GM20431 (cell line): Measurements from ENCODE around the gene PDIA5.

Source experiments
- in situ Hi-C: fragments of 300-500 bp; cut with MseI, MboI; formaldehyde crosslinking; loops from one replicate; pipeline ENCODE4 v1.15.0; 2020; ENCODE audit warnings: low sequenced_read_pairs; ENCODE audit not compliant: unreplicated experiment

PDIA5 gene

DNA sequence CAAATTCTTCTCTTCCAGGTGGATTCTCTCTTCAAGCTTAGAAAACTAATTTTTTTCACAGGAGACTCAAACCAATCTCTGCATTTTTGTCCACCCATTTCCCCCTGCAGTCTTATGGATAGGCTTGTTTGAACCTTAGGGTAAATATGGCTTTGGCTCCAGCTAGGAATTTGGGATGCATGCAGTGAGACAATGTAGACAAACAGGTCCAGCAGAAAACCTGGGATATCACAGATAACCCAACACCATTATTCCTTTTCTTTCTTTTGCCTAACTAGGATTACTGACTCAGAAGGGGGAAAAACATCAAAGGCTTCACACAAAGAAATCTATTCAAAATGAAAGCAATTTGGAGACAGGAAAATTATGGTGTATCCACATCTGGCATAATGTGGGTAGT, 28.1 kb upstream of the PDIA5 start:
- in situ Hi-C loops, result no loop called here

GRCh38 chr3:123039178-123039577, 27.6 kb upstream of the PDIA5 start:
- in situ Hi-C loops, result no loop called here

DNA sequence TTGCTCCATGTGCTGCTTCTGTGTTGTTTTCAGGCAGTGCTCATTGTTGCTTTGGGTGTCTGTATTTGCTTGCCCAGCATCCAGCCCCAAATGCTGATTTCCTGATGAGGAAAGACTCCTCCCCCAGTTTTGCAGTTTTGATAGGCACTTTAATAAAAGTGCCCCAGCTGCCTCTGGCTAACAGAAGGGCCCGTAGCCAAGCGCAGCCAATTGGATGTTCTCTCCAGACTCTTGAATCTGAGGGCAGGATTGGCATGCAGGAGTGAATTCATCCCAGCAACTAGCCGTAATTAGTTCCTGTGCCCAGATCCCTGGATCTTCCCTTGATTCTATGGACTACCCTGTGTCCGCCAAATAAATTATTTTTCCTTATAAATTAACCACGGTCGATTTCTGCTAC, 24.4 kb upstream of the PDIA5 start:
- in situ Hi-C loops, result no loop called here

DNA sequence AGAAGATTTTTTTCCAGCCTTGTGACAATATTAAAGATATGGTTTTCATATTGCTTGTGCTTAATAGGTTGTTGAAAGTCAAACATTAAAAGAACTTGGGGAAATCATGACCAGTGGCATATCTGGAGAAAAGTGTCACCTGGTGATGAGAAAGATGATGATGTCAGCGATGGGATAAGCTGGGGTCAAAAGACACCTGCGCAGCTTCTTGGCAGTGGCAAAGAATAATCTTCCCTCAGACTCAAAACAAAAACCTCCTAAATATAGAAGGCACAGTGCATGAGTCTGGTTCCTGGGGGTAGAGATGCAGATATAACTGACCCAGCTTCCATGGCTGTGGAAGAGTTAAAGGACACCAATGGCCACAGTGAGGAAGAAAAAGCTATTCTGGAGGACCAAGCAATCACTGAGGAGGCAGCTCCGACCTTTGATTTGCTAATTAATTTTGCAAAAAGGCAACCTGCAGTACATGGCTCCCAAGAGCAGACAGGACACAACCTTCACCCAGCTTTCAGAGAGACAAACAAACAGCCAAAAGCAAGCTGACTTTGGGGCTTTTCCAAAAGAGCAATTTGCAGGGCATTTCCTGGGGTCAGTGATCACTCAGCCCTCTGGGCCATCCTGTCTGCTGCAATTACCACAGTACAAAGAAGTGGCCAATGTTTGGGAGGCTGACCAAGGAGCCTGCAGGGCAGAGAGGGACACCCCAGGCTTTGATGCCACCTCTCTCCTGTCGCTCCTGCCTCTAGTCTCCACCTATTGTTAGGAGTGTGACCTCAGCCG, 21.7 kb upstream of the PDIA5 start:
- in situ Hi-C loops, result no loop called here

GRCh38 chr3:123046262-123047061, 20.4 kb upstream of the PDIA5 start:
- in situ Hi-C loops, result no loop called here

DNA sequence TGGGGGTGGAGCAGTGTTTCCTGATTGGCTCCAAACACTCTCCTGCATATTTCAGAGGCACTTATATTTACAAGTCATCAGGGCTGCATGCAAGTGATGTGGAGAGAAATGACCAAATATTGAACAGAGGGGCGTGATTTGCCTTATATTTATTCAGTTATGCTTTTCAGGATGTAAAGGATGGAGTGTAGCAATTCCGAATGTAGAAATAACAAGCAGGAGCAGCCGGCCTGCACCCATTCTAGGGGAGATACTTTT, 19.8 kb upstream of the PDIA5 start:
- in situ Hi-C loops, result no loop called here

DNA sequence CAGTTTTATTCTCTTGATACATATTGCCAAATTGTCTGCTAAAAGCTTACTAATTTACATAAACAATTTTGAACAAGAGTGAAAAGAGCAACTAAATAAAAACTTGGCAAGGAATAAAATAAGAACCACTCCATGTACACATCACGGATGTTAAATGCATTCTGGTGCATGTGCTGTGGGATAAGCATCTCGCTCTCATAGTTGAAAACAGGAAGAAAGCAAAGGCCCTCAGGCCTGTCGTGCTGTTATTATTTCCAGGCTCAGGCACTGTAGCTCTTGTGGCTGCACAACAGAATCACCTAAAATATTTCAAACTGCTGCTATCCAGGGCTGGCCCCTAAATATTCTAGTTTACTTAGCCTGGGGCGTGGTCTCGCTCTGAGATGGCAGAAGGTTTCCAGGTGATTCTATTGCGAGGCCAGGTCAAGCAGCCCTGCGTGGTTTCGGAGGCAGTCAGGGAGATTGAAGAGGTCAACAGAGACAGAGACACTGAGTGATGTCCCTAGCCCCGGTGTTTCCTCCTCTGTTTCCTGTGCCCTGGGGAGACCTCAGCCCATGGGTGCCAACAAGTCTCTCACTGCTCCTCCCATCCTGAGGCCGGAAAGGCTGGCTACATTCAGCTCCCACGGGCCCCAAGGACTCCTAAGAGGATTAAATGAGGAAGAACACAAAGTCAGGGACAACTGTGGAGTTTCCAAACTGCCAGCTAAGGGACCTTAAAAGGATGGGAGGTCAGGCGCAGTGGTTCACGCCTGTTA, 18.2 kb upstream of the PDIA5 start:
- in situ Hi-C loops, result no loop called here

GRCh38 chr3:123050666-123051065, 16.2 kb upstream of the PDIA5 start:
- in situ Hi-C loops, result no loop called here

DNA sequence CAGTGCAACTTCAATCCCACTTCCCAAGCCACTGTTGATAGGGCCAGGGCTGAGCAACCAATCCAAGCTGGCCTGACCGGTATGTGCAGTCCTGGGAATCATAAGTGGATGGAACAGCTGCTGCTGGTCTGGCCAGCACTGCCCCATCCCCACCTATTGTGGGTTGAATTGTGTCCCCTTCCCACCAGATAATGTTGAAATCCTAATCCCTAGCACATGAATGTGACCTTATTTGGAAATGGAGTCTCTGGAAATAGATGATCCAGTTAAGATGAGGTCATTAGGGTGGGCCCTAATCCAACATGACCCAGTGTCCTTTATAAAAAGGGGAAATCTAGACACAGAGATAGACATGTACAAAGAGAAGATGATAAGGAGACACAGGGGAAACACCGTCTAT, 13.7 kb upstream of the PDIA5 start:
- in situ Hi-C loops, result no loop called here

DNA sequence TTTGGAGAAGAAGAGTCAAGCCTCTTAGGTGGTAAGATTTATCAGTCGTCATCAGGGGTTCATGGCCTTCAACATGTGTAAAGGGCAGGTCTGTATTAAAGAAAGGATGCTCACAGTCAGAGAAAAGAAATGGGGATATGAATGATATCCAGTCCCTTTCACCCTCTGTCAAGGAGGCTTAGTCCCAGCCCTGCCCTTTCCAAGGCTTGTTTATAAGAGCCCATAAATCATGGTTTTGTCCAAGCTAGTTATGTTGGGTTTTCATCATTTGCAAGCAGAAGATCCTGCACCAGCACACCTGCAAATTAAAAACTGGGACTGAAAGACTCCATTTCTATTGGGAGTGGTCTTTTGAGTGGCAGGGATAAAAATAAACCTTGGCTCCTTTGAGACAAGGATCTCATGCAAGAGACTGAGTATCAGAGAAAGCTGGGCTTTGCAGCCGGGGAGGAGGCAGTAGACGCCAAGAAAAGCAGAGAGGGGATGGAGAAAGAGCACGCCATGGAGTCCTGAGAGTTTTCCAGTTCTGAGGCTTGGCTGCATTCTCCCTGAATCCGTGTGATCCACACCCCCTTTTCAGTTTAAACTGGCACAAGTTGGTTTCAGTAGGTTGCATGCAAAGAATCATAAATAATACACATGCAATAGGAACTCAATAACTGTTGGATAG, 12.6 kb upstream of the PDIA5 start:
- in situ Hi-C loops, result no loop called here

DNA sequence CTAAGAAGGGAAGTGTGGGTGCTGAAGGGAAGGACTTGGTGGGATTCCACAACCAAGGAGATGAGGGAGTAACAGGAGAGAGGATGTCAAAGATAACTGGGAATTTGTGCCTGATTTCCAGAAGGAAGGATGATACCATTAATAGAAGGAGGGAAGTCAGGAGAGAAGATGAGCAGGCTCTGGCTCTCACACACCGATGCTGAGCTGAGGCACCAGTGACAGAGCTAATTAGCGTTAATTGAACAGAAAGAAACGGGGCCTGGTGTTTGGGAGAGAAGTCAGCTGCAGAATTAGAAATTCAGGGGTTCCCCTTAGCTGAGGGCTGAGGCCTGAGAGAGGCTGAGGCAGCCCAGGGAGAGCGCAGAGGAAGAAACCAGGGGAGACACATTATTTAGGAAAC, 11.9 kb upstream of the PDIA5 start:
- in situ Hi-C loops, result no loop called here

DNA sequence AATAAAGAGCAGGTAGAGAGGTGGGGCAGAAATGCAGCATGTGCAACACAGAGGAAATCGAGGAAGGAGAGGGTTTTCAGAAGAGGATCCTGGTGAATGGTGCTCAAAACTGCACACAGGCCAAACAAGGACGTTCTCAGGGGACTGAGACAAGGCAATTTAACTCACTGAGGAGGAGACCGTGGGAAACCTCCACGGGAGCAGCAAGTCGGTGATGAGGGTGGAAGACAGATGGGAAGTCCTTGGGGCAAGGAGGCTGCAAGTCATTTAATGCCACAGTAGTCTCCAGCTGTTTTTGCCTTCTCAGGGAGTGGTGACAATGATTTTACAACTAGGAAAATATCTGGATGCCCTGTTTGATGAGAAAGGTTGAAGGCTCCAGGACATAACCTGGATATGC, 11.5 kb upstream of the PDIA5 start:
- in situ Hi-C loops, result no loop called here

GRCh38 chr3:123058505-123058904, 8.3 kb upstream of the PDIA5 start:
- in situ Hi-C loops, result no loop called here

- in situ Hi-C loops, result no loop called here
Observed at GRCh38 chr3:123060054-123060453, 6.8 kb upstream of the PDIA5 start.

DNA sequence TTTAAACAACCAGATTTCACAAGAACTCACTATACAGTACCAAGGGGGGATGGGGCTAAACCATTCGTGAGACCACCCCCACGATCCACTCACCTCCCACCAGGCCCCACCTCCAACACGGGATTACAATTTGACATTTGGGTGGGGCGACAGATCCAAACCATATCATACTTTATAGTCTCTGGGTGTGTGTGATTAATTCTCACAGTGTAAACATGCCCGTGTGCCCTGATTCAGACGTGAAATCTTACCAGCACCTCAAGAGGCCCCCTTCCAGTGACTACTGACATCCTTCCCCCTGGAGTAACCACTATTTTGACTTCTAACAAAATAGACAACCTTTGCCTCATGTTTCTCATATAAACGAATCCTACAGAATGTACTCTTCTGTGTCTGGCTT, 5.0 kb upstream of the PDIA5 start:
- in situ Hi-C loops, result no loop called here

DNA sequence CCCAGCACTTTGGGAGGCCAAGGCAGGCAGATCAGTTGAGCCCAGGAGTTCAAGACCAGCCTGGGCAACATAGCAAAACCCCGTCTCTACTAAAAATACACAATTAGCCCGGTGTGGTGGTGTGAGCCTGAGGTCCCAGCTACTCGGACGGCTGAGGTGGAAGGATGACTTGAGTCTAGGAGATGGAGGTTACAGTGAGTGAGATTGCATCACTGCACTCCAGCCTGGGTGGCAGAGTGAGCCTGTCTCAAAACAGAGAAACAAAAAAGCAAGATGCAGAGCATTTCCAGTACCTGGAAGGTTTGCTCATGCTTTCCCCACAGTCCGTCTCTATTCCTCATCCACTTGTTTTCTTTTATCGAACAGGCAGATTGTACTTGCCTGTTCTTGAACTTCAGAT, 3.8 kb upstream of the PDIA5 start:
- in situ Hi-C loops, result no loop called here

DNA sequence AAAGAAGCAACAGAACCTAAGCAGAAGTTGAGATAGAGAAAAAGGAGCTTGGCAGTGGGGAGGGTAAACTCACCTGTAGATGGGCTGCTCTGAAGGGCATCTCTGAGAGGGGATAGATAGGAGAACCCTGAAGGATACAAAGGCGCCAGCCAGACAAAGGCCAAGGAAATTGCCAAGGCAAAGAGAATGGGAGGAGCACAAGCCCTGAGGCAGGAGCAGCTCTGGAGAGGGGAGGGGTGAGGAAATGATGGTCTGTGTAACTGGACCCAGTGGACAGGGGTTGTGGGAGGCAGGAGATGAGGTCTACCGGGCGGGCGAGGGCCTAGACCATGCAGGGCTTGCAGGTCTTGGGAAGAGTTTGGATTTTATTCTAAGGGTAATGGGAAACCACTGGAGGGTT, 2.3 kb upstream of the PDIA5 start:
- in situ Hi-C loops, result no loop called here

- in situ Hi-C loops, result no loop called here
Observed at GRCh38 chr3:123064914-123065313, 1.9 kb upstream of the PDIA5 start.

DNA sequence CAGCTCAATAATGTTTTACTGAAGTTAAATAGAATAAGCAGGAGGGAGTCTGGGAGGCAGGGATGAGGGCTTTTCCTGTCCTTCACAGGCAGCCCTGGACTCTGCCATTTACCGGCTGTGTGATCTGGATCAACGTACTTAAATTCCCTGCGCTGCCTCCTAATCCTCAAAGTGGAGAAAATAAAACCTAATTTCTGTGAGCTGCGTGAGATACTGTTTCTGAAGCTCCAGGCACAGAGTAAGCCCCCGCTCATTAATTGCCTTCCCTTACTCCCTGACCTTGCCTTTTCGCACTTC, 278 bp upstream of the PDIA5 start:
- in situ Hi-C loops, result no loop called here

GRCh38 chr3:123067689-123068600, 1.1 kb downstream of the PDIA5 start:
- in situ Hi-C loops, result no loop called here
